ENCODE measurements around the gene NKRF. TPM values are rescaled to one million over a fixed set of nuclear protein-coding genes. Genes with fewer than 3 reads are reported as not detected.
"Not testable (repeated sequence)": the region's sequence is repeated elsewhere in the genome, so short reads cannot be mapped to it uniquely, and the experiment has no call there.

The NKRF gene
- total and polyA plus RNA-seq, 3 experiments from 2014 or later: 7.5 to 28.4 (median 27.2) TPM

GRCh38 chrX:119643696-119644095, 37.5 kb upstream of the NKRF start:
- Histone ChIP-seq H3K27me3 (ENCODE audit: insufficient read depth, low read length, poor library complexity, severe bottlenecking) (no peaks in the 10 kb centered on the region), H3K36me3 (ENCODE audit: insufficient read depth, low read length) (peaks cover 16% of the 10 kb centered on the region), H3K4me1 (ENCODE audit: insufficient read depth, low read length) (peaks cover 12% of the 10 kb centered on the region), H3K4me3 (ENCODE audit: low read length) (no peak overlapping the region), H3K9me3 (ENCODE audit: low read length) (no peaks in the 10 kb centered on the region), H3K27ac (ENCODE audit: low read depth, low read length) (no peak overlapping the region)
- H3K9me3 Mint-ChIP-seq: no peaks in the 10 kb centered on the region
- no peak for DNase-seq
- H3K36me3 Mint-ChIP-seq: peaks cover 17 to 76% (median 17%) of the 10 kb centered on the region in 3 donors
- CTCF ChIA-PET: interaction anchor here (1.2 kb wide), 1 partner anchor 32 kb away, joined by 3 read pairs; no protein-coding TSS in a partner anchor
- no peaks in the 10 kb centered on the region for H3K27me3 Mint-ChIP-seq
- peak overlapping the region in 3 of 8 donors; percentile 23 to 64 (median 48) for H3K27ac Mint-ChIP-seq
- peaks cover 39 to 58% (median 40%) of the 10 kb centered on the region in 3 donors for H3K4me1 Mint-ChIP-seq
- H3K4me3 Mint-ChIP-seq: no peak overlapping the region
- POLR2A ChIA-PET: no interaction called here

DNA sequence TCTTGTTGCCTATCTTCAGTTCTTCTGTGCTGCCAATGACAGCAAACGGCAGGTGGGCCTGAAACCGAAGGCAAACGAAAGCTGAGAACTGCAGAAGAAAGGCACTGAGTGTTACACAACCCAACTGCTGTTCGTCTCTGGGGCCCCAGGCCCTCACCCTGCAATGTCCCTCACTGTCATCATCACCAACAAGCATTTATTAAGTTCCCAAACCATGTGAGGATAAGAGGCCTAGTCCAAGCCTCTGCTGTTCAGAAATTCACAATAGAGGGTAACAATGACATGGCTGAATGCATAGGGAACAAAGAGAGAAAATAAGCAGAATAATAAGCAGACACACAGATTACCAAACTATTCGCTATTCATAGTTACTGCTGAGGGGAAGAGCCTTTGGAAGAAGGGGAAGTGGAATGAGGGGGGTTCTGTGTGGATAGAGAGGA, 34.5 kb upstream of the NKRF start:
- CTCF ChIA-PET: interaction anchor here (1.3 kb wide), 1 partner anchor 38 kb away, joined by 3 read pairs; no protein-coding TSS in a partner anchor
- H3K27me3 Mint-ChIP-seq: no peaks in the 10 kb centered on the region
- peaks cover 29 to 51% (median 32%) of the 10 kb centered on the region in 3 donors for H3K4me1 Mint-ChIP-seq
- no peak overlapping the region for H3K4me3 ChIP-seq (ENCODE audit: low read length)
- H3K9me3 ChIP-seq (ENCODE audit: low read length): no peaks in the 10 kb centered on the region
- no peaks in the 10 kb centered on the region for H3K9me3 Mint-ChIP-seq
- peak overlapping the region in 5 of 8 donors; percentile 11 to 76 (median 28) for H3K27ac Mint-ChIP-seq
- no peak overlapping the region for H3K4me3 Mint-ChIP-seq
- POLR2A ChIA-PET: no interaction called here
- no peaks in the 10 kb centered on the region for H3K27me3 ChIP-seq (ENCODE audit: insufficient read depth, low read length, poor library complexity, severe bottlenecking)
- DNase-seq: no peak
- H3K4me1 ChIP-seq (ENCODE audit: insufficient read depth, low read length): no peaks in the 10 kb centered on the region
- H3K36me3 ChIP-seq (ENCODE audit: insufficient read depth, low read length): peaks cover 13% of the 10 kb centered on the region
- no peak overlapping the region for H3K27ac ChIP-seq (ENCODE audit: low read depth, low read length)
- peaks cover 6 to 79% (median 14%) of the 10 kb centered on the region in 3 donors for H3K36me3 Mint-ChIP-seq

- H3K27ac ChIP-seq (ENCODE audit: low read depth, low read length): no peak overlapping the region
- DNase-seq: no peak
- ChIA-PET POLR2A (no interaction called here), CTCF (no interaction called here)
- H3K27me3 Mint-ChIP-seq: no peaks in the 10 kb centered on the region
- H3K4me1 ChIP-seq (ENCODE audit: insufficient read depth, low read length): no peaks in the 10 kb centered on the region
- no peak overlapping the region for H3K4me3 Mint-ChIP-seq
- H3K36me3 Mint-ChIP-seq: peaks cover 10 to 87% (median 16%) of the 10 kb centered on the region in 3 donors
- no peaks in the 10 kb centered on the region for H3K27me3 ChIP-seq (ENCODE audit: insufficient read depth, low read length, poor library complexity, severe bottlenecking)
- no peak overlapping the region for H3K4me3 ChIP-seq (ENCODE audit: low read length)
- peaks cover 13% of the 10 kb centered on the region for H3K36me3 ChIP-seq (ENCODE audit: insufficient read depth, low read length)
- peak overlapping the region in 7 of 8 donors; percentile 1 to 86 (median 64) for H3K27ac Mint-ChIP-seq
- H3K9me3 ChIP-seq (ENCODE audit: low read length): no peaks in the 10 kb centered on the region
- no peaks in the 10 kb centered on the region for H3K9me3 Mint-ChIP-seq
- H3K4me1 Mint-ChIP-seq: peaks cover 36 to 56% (median 40%) of the 10 kb centered on the region in 3 donors
These were observed 32.7 kb upstream of the NKRF start for GRCh38 chrX:119638725-119639471.

GRCh38 chrX:119637421-119637820, 31.2 kb upstream of the NKRF start:
- peak overlapping the region in 1 of 7 donors; percentile 34 for H3K4me3 Mint-ChIP-seq
- H3K27ac ChIP-seq (ENCODE audit: low read depth, low read length); H3K27me3 Mint-ChIP-seq; H3K9me3 ChIP-seq (ENCODE audit: low read length); H3K27me3 ChIP-seq (ENCODE audit: insufficient read depth, low read length, poor library complexity, severe bottlenecking); H3K4me1 ChIP-seq (ENCODE audit: insufficient read depth, low read length); H3K9me3 Mint-ChIP-seq; POLR2A ChIA-PET; H3K4me3 ChIP-seq (ENCODE audit: low read length); DNase-seq: not testable (repeated sequence)
- CTCF ChIA-PET: interaction anchor here (1.6 kb wide), 1 partner anchor 92 kb away, joined by 4 read pairs; no protein-coding TSS in a partner anchor
- H3K27ac Mint-ChIP-seq: peak overlapping the region in 6 of 8 donors; percentile 25 to 86 (median 52)
- peaks cover 27 to 47% (median 36%) of the 10 kb centered on the region in 3 donors for H3K4me1 Mint-ChIP-seq
- peaks cover 19 to 87% (median 31%) of the 10 kb centered on the region in 3 donors for H3K36me3 Mint-ChIP-seq
- H3K36me3 ChIP-seq (ENCODE audit: insufficient read depth, low read length): peaks cover 26% of the 10 kb centered on the region

GRCh38 chrX:119636419-119636818, 30.2 kb upstream of the NKRF start:
- no peak overlapping the region for H3K27ac ChIP-seq (ENCODE audit: low read depth, low read length)
- peak overlapping the region in 3 of 8 donors; percentile 9 to 66 (median 33) for H3K27ac Mint-ChIP-seq
- peaks cover 27 to 42% (median 33%) of the 10 kb centered on the region in 3 donors for H3K4me1 Mint-ChIP-seq
- peaks cover 19 to 81% (median 31%) of the 10 kb centered on the region in 3 donors for H3K36me3 Mint-ChIP-seq
- no peak overlapping the region for H3K4me3 ChIP-seq (ENCODE audit: low read length)
- no peak overlapping the region for H3K4me3 Mint-ChIP-seq
- H3K27me3 Mint-ChIP-seq: no peaks in the 10 kb centered on the region
- DNase-seq: no peak
- no peaks in the 10 kb centered on the region for H3K9me3 ChIP-seq (ENCODE audit: low read length)
- ChIA-PET CTCF (interaction anchor here (1.6 kb wide), 1 partner anchor 93 kb away, joined by 4 read pairs; no protein-coding TSS in a partner anchor), POLR2A (no interaction called here)
- no peaks in the 10 kb centered on the region for H3K27me3 ChIP-seq (ENCODE audit: insufficient read depth, low read length, poor library complexity, severe bottlenecking)
- no peaks in the 10 kb centered on the region for H3K4me1 ChIP-seq (ENCODE audit: insufficient read depth, low read length)
- H3K9me3 Mint-ChIP-seq: no peaks in the 10 kb centered on the region
- H3K36me3 ChIP-seq (ENCODE audit: insufficient read depth, low read length): peaks cover 26% of the 10 kb centered on the region

DNA sequence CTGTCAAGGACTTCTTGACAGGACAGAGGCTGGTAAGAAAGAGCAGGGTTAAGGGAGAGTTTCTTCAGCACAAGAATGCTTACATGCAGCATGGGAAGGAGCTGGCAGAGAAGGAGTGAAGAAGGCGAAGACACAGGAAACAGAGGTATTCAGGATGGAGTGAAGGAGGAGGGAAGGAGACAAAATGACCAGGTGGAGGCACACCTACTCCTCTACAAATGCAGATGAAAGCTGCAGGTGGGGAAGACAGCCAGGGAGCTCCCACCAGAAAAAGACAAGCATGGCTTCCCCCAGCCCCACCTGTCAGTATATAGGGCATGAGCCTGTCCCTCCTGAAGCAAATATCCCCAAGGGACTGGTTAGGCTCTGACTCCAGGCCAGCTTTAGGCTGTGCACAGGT, 29.6 kb upstream of the NKRF start:
- Mint-ChIP-seq H3K27ac (peak overlapping the region; percentile 43 to 88 (median 72)), H3K27me3 (no peaks in the 10 kb centered on the region), H3K36me3 (peaks cover 19 to 78% (median 28%) of the 10 kb centered on the region in 3 donors), H3K4me1 (peaks cover 27 to 39% (median 31%) of the 10 kb centered on the region in 3 donors), H3K4me3 (peak overlapping the region in 1 of 7 donors; percentile 21), H3K9me3 (no peaks in the 10 kb centered on the region)
- CTCF ChIA-PET: no interaction called here
- Histone ChIP-seq H3K36me3 (ENCODE audit: insufficient read depth, low read length) (peaks cover 23% of the 10 kb centered on the region), H3K27ac (ENCODE audit: low read depth, low read length) (no peak overlapping the region), H3K27me3 (ENCODE audit: insufficient read depth, low read length, poor library complexity, severe bottlenecking) (no peaks in the 10 kb centered on the region), H3K9me3 (ENCODE audit: low read length) (no peaks in the 10 kb centered on the region), H3K4me1 (ENCODE audit: insufficient read depth, low read length) (no peaks in the 10 kb centered on the region), H3K4me3 (ENCODE audit: low read length) (no peak overlapping the region)
- DNase-seq: no peak
- POLR2A ChIA-PET: no interaction called here

GRCh38 chrX:119635179-119635578, 29.0 kb upstream of the NKRF start:
- H3K4me1 Mint-ChIP-seq: peaks cover 27 to 39% (median 31%) of the 10 kb centered on the region in 3 donors
- H3K9me3 Mint-ChIP-seq: no peaks in the 10 kb centered on the region
- Histone ChIP-seq H3K4me3 (ENCODE audit: low read length) (no peak overlapping the region), H3K9me3 (ENCODE audit: low read length) (no peaks in the 10 kb centered on the region), H3K36me3 (ENCODE audit: insufficient read depth, low read length) (peaks cover 23% of the 10 kb centered on the region), H3K27ac (ENCODE audit: low read depth, low read length) (no peak overlapping the region), H3K4me1 (ENCODE audit: insufficient read depth, low read length) (no peaks in the 10 kb centered on the region), H3K27me3 (ENCODE audit: insufficient read depth, low read length, poor library complexity, severe bottlenecking) (no peaks in the 10 kb centered on the region)
- H3K27ac Mint-ChIP-seq: peak overlapping the region in 7 of 8 donors; percentile 49 to 85 (median 70)
- H3K4me3 Mint-ChIP-seq: no peak overlapping the region
- DNase-seq: no peak
- ChIA-PET POLR2A (no interaction called here), CTCF (no interaction called here)
- H3K36me3 Mint-ChIP-seq: peaks cover 19 to 76% (median 28%) of the 10 kb centered on the region in 3 donors
- no peaks in the 10 kb centered on the region for H3K27me3 Mint-ChIP-seq

GRCh38 chrX:119625843-119626242, 19.6 kb upstream of the NKRF start:
- no peak overlapping the region for H3K27ac ChIP-seq (ENCODE audit: low read depth, low read length)
- no peaks in the 10 kb centered on the region for H3K27me3 ChIP-seq (ENCODE audit: insufficient read depth, low read length, poor library complexity, severe bottlenecking)
- H3K4me1 ChIP-seq (ENCODE audit: insufficient read depth, low read length): no peaks in the 10 kb centered on the region
- CTCF ChIA-PET: no interaction called here
- no peak overlapping the region for H3K4me3 ChIP-seq (ENCODE audit: low read length)
- no peaks in the 10 kb centered on the region for H3K9me3 ChIP-seq (ENCODE audit: low read length)
- Mint-ChIP-seq H3K4me1 (peaks cover 0 to 3% (median 0%) of the 10 kb centered on the region in 3 donors), H3K9me3 (no peaks in the 10 kb centered on the region), H3K4me3 (no peak overlapping the region), H3K27me3 (no peaks in the 10 kb centered on the region), H3K27ac (peak overlapping the region in 4 of 8 donors; percentile 40 to 79 (median 42)), H3K36me3 (peaks cover 4 to 66% (median 12%) of the 10 kb centered on the region in 3 donors)
- POLR2A ChIA-PET: no interaction called here
- DNase-seq: no peak
- peaks cover 6% of the 10 kb centered on the region for H3K36me3 ChIP-seq (ENCODE audit: insufficient read depth, low read length)

All from CD8-positive, alpha-beta memory T cell (primary cell).